ENCODE results near the gene CTRB2.

The CTRB2 gene

GRCh38 chr16:75203667-75204409 lies 3.1 kb downstream of the CTRB2 start:
- no peak for DNase-seq

- DNase-seq: no peak
These were observed 3.9 kb downstream of the CTRB2 start for GRCh38 chr16:75203096-75203495.

- no peak for DNase-seq
These were observed 4.8 kb downstream of the CTRB2 start for GRCh38 chr16:75202069-75202590.

GRCh38 chr16:75198135-75198600 lies 8.8 kb downstream of the CTRB2 start:
- DNase-seq: no peak

GRCh38 chr16:75197522-75198134 lies 9.3 kb downstream of the CTRB2 start:
- DNase-seq: no peak

- no peak for DNase-seq
These were observed 10.1 kb downstream of the CTRB2 start for GRCh38 chr16:75196836-75197235.

- no peak for DNase-seq
These were observed 10.9 kb downstream of the CTRB2 start for GRCh38 chr16:75195811-75196790.

GRCh38 chr16:75193730-75194444 lies 13.1 kb downstream of the CTRB2 start:
- DNase-seq: no peak

GRCh38 chr16:75193265-75193650 lies 13.7 kb downstream of the CTRB2 start:
- no peak for DNase-seq

GRCh38 chr16:75192606-75193264 lies 14.2 kb downstream of the CTRB2 start:
- DNase-seq: no peak

- DNase-seq: no peak
These were observed 17.2 kb downstream of the CTRB2 start for GRCh38 chr16:75189638-75190245.

- DNase-seq: no peak
These were observed 18.0 kb downstream of the CTRB2 start for GRCh38 chr16:75188832-75189477.

- no peak for DNase-seq
These were observed 25.3 kb downstream of the CTRB2 start for GRCh38 chr16:75181630-75182029.

GRCh38 chr16:75179208-75179607 lies 27.8 kb downstream of the CTRB2 start:
- DNase-seq: no peak

- DNase-seq: no peak
These were observed 30.0 kb downstream of the CTRB2 start for GRCh38 chr16:75176926-75177325.

GRCh38 chr16:75175074-75175473 lies 31.9 kb downstream of the CTRB2 start:
- DNase-seq: no peak

GRCh38 chr16:75172578-75172977 lies 34.4 kb downstream of the CTRB2 start:
- DNase-seq: no peak

- DNase-seq: no peak
These were observed 37.0 kb downstream of the CTRB2 start for GRCh38 chr16:75169899-75170405.

GRCh38 chr16:75160386-75160785 lies 46.6 kb downstream of the CTRB2 start:
- DNase-seq: no peak

Measured in NCI-H2029 (cell line).